ENCODE results near the gene WDR20.

DNA sequence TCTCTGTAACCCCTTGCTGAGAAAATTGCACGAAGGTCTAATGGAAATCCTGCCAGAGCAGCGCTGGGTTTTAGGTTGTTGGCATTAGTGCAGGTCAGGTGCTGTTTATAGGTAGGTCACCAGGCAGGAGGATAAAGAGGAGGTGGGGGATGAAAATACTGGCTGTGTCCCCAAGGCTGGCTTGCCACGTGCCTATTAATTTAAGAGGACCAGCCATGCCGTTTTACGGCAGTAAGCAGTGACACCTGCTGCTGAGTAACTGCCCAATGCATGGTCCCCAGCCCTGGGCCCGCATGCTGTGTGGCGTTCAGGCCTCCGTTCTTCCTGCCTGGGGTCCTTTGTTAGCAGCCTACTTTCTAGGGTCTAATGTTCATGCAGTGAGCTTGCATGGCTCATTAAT, 67.2 kb downstream of the WDR20 start:
- no peak for TF ChIP-seq ELF1 (IDR thresholded peaks at IDR 0.05)
- TF ChIP-seq CHD2 (IDR thresholded peaks at IDR 0.05; ENCODE audit: low read length, partially characterized antibody), result no peak
- TF ChIP-seq, protein P1, sequence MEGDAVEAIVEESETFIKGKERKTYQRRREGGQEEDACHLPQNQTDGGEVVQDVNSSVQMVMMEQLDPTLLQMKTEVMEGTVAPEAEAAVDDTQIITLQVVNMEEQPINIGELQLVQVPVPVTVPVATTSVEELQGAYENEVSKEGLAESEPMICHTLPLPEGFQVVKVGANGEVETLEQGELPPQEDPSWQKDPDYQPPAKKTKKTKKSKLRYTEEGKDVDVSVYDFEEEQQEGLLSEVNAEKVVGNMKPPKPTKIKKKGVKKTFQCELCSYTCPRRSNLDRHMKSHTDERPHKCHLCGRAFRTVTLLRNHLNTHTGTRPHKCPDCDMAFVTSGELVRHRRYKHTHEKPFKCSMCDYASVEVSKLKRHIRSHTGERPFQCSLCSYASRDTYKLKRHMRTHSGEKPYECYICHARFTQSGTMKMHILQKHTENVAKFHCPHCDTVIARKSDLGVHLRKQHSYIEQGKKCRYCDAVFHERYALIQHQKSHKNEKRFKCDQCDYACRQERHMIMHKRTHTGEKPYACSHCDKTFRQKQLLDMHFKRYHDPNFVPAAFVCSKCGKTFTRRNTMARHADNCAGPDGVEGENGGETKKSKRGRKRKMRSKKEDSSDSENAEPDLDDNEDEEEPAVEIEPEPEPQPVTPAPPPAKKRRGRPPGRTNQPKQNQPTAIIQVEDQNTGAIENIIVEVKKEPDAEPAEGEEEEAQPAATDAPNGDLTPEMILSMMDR (IDR thresholded peaks at IDR 0.05), result no peak
- TF ChIP-seq REST (IDR thresholded peaks at IDR 0.05; ENCODE audit: low read depth, low read length), result no peak
- no peak for TF ChIP-seq POLR2AphosphoS5 (IDR thresholded peaks at IDR 0.05; ENCODE audit: low read depth, low read length)
- no peak for TF ChIP-seq FOXJ3 (CRISPR knock-in tag; IDR thresholded peaks at IDR 0.05)
- no peak for TF ChIP-seq TAF1 (IDR thresholded peaks at IDR 0.05; ENCODE audit: borderline replicate concordance, low read depth, low read length)
- TF ChIP-seq RAD21 (IDR thresholded peaks at IDR 0.05; ENCODE audit: low read length), result peak; percentile 50
- no peak for TF ChIP-seq GATA2 (CRISPR knock-in tag; IDR thresholded peaks at IDR 0.05)
- TF ChIP-seq, protein P2, sequence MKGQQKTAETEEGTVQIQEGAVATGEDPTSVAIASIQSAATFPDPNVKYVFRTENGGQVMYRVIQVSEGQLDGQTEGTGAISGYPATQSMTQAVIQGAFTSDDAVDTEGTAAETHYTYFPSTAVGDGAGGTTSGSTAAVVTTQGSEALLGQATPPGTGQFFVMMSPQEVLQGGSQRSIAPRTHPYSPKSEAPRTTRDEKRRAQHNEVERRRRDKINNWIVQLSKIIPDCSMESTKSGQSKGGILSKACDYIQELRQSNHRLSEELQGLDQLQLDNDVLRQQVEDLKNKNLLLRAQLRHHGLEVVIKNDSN (IDR thresholded peaks at IDR 0.05; ENCODE audit: borderline replicate concordance, low read depth), result no peak
